KOPT-K1 (cell line): ENCODE measurements around the gene COL8A2.

Experiments used
- H3K27ac ChIP-seq: fragments of 200-600 bp; sonication (generic); 2 replicates; pipeline ENCODE4 v1.5.1; 2016; ENCODE audit warnings: antibody characterized with exemption, mild to moderate bottlenecking, low read depth, low read length; ENCODE audit not compliant: poor library complexity, severe bottlenecking
- H3K36me3 ChIP-seq: fragments of 200-600 bp; sonication (generic); 2 replicates; pipeline ENCODE4 v1.5.1; 2017; ENCODE audit warnings: antibody characterized with exemption, mild to moderate bottlenecking, low read length, moderate library complexity; ENCODE audit not compliant: insufficient read depth
- H3K9me3 ChIP-seq: fragments of 200-600 bp; sonication (generic); 2 replicates; pipeline ENCODE4 v1.5.1; 2017; ENCODE audit warnings: antibody characterized with exemption, low read length, mild to moderate bottlenecking; ENCODE audit not compliant: insufficient read depth, poor library complexity, severe bottlenecking

Gene COL8A2

DNA sequence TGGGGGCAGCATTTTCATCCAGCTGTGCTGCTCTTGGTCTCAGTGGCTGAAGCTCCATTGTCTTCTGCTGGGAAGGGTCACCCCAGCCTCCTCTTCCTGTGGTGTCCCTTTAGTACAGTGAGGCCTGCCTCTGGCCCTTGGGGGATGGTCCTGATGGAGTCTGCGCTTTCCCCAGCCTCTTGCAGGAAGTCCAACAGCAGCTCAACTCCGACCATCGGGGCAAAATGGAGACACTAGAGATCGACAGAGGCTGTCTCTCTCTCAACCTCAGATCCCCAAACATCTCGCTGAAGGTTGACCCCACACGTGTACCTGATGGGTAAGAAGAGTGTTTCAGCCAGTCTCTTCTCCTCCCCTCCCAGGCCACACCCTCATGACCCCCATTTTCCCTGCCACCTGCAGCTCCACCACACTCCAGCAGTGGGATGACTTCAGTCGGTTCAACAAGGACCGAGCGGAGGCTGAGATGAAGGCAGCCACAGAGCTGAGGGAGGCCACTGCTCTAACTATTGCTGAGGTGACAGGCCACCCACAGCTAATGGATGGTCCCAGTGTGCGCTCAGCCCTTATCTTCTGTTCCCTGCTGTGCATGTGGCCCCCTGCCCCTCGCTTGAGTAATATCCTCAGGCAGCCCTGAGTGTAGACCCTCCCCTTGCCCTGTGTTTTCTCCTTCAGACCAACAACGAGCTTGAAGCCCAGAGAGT, 38.3 kb downstream of the COL8A2 start:
- peaks cover 10% of the 10 kb centered on the region for H3K36me3 ChIP-seq
- H3K9me3 ChIP-seq = no peaks in the 10 kb centered on the region
- H3K27ac ChIP-seq = no peak overlapping the region

DNA sequence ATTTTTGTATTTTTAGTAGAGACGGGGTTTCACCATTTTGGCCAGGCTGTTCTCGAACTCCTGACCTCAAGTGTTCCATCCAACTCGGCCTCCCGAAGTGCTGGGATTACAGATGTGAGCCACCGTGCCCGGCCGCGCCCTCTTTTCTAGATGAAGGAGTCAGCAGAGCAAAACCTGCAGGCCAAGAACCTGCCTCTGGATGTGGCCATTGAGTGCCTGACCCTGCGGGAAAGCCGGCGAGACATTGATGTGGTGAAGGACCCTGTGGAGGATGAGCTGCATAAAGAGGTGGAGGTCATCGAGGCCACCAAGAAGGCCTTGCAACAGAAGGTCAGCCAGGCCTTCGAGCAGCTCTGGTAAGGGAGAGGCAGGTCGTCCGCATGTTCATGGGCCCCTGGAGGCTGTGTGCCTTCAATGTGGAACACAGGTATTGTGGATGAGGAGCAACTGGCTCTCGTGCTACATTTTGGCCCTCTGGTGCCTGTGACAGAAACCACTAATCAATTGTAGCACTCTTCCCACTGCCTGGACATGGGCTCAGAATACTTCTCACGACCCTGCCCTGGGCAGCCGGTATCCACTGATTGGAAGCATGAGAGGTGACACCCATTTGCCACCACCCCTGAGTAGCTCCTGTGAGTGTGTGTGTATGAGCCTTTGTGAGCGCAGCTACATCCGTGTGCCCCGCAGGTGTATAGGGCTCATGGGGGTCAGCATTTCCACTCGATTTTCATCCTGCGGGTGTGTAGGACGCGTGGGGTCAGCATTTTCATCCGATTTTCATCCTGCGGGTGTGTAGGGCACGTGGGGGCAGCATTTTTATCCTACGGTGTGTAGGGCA, 39.1 kb downstream of the COL8A2 start:
- H3K27ac ChIP-seq = no peak overlapping the region
- no peaks in the 10 kb centered on the region for H3K9me3 ChIP-seq
- peaks cover 2% of the 10 kb centered on the region for H3K36me3 ChIP-seq

- no peaks in the 10 kb centered on the region for H3K36me3 ChIP-seq
- no peaks in the 10 kb centered on the region for H3K9me3 ChIP-seq
- no peak overlapping the region for H3K27ac ChIP-seq
These were observed 39.9 kb downstream of the COL8A2 start for GRCh38 chr1:36085126-36085525.

GRCh38 chr1:36084497-36085115, 40.4 kb downstream of the COL8A2 start:
- H3K36me3 ChIP-seq = no peaks in the 10 kb centered on the region
- no peaks in the 10 kb centered on the region for H3K9me3 ChIP-seq
- no peak overlapping the region for H3K27ac ChIP-seq

DNA sequence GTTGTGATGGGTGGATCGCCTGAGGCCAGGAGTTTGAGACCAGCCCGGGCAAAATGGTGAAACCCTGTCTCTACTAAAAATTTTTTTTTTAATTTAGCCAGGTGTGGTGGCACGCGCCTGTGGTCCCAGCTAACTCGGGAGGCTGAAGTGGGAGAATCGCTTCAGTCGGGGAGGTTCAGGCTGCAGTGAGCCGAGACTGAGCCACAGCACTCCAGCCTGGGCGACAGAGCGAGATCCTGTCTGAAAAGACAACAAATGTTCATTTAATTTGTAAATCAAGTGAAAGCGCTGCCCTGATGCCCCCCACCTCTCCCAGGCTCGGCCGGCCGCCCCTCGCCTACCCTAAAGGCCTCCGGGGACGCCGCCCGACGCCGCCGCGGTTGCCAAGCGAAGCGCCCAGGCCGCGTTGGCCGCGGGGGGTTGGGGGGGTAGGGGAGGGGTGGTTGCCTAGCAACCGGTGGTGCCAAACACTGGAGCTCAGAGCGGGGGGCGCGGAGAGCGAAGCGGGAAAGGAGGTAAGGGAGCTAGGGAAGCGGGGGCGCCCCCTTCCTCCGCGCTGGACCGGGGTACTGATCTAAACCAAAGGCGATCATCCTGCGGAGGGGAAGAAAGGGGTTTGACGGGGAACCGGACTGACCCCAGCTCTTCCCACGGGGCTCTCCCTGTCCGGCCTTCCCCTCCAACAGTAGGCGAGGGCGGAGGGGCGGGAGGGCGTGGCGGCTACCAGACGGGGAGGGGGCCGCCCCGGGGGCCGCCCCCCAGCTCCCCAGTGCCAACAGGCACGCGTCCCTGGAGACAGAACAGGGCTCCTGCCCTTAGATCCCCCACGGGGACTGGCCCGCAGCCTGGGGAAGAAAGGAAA, 41.2 kb downstream of the COL8A2 start, which contains the start of gene TEKT2:
TEKT2 (plus strand) TSS at position 460 of the 862 bp plus-strand sequence. CDS start 828 bp downstream, outside the sequence.
- H3K36me3 ChIP-seq = no peaks in the 10 kb centered on the region
- H3K9me3 ChIP-seq = no peaks in the 10 kb centered on the region
- no peak within 1 kb of the TSS for H3K27ac ChIP-seq

GRCh38 chr1:36083219-36083618, 41.8 kb downstream of the COL8A2 start:
- Histone ChIP-seq H3K9me3 (no peaks in the 10 kb centered on the region), H3K27ac (no peak overlapping the region), H3K36me3 (no peaks in the 10 kb centered on the region)

DNA sequence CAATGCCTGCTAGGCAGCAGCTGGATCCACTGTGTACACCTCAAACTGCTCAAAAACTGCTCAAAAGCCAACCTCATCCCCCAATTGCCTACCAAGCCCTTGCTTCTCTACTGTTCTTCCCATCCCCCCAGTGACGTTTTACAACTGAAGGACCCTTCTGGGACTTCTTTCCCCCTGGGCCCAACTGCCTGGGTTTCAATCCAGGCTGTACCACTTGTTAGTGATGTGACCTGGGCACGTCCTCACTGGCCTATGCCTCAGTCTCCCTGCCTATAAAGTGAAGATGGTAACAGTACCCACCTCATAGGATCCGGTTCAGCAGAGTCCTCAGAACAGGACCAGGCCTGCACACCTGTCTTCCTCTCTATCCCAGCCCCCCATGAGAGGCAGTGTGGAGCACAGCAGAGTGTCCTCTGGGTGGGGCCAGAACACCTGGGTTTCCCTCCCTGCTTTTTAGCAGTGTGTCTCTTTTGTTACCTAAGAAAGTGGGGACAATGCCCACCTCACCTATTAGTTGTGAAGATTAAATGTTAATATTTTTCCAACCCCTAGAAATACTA, 43.0 kb downstream of the COL8A2 start:
- Histone ChIP-seq H3K27ac (no peak overlapping the region), H3K36me3 (no peaks in the 10 kb centered on the region), H3K9me3 (no peaks in the 10 kb centered on the region)

- no peak overlapping the region for H3K27ac ChIP-seq
- H3K36me3 ChIP-seq = no peaks in the 10 kb centered on the region
- no peaks in the 10 kb centered on the region for H3K9me3 ChIP-seq
These were observed 44.2 kb downstream of the COL8A2 start for GRCh38 chr1:36080801-36081200.

- H3K36me3 ChIP-seq = no peaks in the 10 kb centered on the region
- H3K27ac ChIP-seq = no peak overlapping the region
- H3K9me3 ChIP-seq = no peaks in the 10 kb centered on the region
These were observed 44.8 kb downstream of the COL8A2 start for GRCh38 chr1:36080236-36080635.

DNA sequence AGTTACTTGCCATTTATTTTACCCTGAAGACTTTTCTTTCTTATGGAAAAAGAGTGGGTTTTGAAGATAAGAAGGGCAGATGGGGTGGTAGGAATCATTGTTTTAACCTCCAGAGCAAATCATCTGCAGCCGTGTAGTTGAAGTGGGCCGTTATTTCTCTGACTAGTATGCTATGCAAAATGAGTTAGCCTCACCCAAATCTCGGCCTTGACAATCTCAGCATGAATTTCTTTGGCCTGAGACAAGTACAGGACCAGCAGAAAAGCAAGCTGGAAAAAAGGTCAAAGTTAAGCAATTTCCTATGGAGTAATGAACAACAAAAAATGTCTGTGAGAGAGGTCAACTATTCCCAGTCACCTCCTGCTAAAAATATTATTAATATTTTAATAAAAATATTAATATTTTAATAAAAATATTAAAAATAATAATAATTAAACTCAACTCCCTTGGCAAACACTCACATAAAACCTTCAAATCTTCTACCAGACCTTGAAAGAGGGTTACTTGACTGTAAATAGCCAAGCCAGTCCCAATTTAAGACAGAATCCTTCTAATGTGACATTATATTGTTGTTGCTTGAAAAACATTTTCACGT, 47.9 kb downstream of the COL8A2 start:
- Histone ChIP-seq H3K27ac (no peak overlapping the region), H3K9me3 (no peaks in the 10 kb centered on the region), H3K36me3 (no peaks in the 10 kb centered on the region)

DNA sequence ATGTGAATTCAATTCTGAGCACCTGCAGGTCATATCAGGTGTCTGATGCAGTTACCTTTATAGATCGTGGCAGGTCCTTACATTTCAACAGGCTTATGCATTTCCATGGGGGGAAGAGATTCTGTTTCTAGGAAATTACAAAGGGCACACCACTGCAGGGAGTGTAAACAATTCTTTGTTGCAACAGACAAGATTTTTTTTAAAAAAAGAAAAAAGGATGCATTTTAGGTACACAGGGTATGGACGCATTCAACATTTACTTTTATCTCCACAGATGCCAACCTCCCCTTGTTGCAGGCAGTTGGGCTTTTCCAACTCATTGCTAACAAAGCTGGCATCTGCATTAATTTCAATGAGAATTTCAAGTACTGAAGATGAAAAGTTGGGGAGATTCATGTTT, 54.7 kb downstream of the COL8A2 start:
- H3K36me3 ChIP-seq = no peaks in the 10 kb centered on the region
- H3K27ac ChIP-seq = no peak overlapping the region
- no peaks in the 10 kb centered on the region for H3K9me3 ChIP-seq

- Histone ChIP-seq H3K36me3 (no peaks in the 10 kb centered on the region), H3K27ac (no peak overlapping the region), H3K9me3 (no peaks in the 10 kb centered on the region)
These were observed 56.2 kb downstream of the COL8A2 start for GRCh38 chr1:36068866-36069265.

GRCh38 chr1:36067871-36068270, 57.2 kb downstream of the COL8A2 start:
- Histone ChIP-seq H3K9me3 (no peaks in the 10 kb centered on the region), H3K36me3 (no peaks in the 10 kb centered on the region), H3K27ac (no peak overlapping the region)

- Histone ChIP-seq H3K36me3 (peaks cover 11% of the 10 kb centered on the region), H3K9me3 (no peaks in the 10 kb centered on the region), H3K27ac (no peak overlapping the region)
These were observed 62.7 kb downstream of the COL8A2 start for GRCh38 chr1:36062315-36062714.
